ENCODE data around the gene POLR3H. TPM values are rescaled to one million over a fixed set of nuclear protein-coding genes. Genes with fewer than 3 reads are reported as not detected.

The POLR3H gene
- total and polyA plus RNA-seq, 4 experiments from 2014 or later, result 20.7 to 43.7 (median 32.7) TPM

DNA sequence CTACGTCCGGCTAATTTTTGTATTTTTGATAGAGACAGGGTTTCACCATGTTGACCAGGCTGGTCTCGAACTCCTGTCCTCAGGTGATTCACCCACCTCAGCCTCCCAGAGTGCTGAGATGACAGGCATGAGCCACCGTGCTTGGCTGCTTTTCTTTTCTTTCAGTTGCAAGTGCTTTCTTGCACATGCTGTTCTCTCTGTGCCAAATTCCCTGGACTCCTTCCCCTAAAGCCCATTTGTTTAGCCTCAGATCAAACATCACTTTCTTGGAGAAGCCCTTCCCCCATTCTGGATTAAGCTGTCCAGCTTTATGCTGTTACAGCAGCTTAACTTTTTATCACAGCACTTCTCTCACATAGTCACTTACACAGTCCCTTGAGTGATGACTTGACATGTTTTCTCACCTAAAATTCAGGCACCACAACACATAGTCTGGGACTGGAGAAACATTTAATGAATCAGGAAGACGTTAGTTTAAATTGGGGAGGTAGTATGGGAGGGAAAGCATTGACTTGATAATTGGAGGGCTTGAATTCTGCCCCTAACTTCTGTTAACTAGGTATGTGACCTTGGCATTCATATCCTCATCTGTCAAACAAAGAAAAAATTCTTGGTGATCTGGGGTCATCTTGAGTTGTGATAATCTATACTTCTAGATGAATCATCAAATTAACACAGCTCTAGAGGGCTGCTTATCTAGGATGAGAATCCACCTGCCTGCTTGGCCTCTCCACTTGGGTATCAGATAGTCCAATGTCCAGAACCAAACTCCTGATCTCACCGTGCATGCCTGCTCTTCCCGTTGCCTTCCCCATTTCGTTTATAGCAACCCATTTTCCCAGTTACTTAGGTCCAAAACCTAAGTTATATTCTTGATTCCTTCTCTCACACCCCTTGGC lies 57.0 kb downstream of the POLR3H start:
- Mint-ChIP-seq H3K9me3 (no peaks in the 10 kb centered on the region), H3K27ac (peak overlapping the region in 1 of 7 donors; percentile 25), H3K4me3 (peak overlapping the region in 1 of 8 donors; percentile 56), H3K4me1 (peaks cover 29 to 58% (median 40%) of the 10 kb centered on the region in 4 donors), H3K36me3 (peaks cover 0 to 4% of the 10 kb centered on the region in 2 donors), H3K27me3 (no peaks in the 10 kb centered on the region)
- Histone ChIP-seq H3K4me1 (ENCODE audit: insufficient read depth, low read length) (peaks cover 5% of the 10 kb centered on the region), H3K9me3 (ENCODE audit: control insufficient read depth in 1 of 2, low read length in 2 of 2) (no peaks in the 10 kb centered on the region), H3K4me3 (ENCODE audit: low read length in 2 of 2) (no peak overlapping the region), H3K36me3 (ENCODE audit: insufficient read depth, low read length) (no peaks in the 10 kb centered on the region), H3K27ac (ENCODE audit: low read depth, low read length) (no peak overlapping the region), H3K27me3 (ENCODE audit: insufficient read depth, low read length) (no peaks in the 10 kb centered on the region)
- POLR2A ChIA-PET (ENCODE audit: partially characterized antibody), result no interaction called here
- no peak for DNase-seq
- CTCF ChIA-PET (ENCODE audit: partially characterized antibody), result no interaction called here
- intact Hi-C loops (cut with micrococcal nuclease), result no loop called here

DNA sequence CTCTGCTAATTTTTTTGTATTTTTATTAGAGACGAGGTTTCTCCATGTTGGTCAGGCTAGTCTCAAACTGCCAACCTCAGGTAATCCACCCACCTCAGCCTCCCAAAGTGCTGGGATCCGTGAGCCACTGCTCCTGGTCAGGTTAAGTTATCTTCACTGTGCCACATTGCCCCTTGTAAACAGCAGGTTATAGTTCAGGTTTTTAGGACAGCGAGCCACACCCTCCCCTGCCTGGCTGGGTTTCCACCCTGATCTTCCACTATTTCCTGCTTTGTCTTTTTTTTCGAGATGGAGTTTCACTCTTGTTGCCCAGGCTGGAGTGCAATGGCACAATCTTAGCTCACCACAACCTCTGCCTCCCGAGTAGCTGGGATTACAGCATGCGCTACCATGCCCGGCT lies 59.2 kb downstream of the POLR3H start:
- Mint-ChIP-seq H3K4me3 (no peak overlapping the region), H3K36me3 (peaks cover 0 to 9% of the 10 kb centered on the region in 2 donors), H3K9me3 (no peaks in the 10 kb centered on the region), H3K27me3 (no peaks in the 10 kb centered on the region), H3K27ac (peak overlapping the region in 2 of 7 donors; percentile 59 to 64), H3K4me1 (peaks cover 31 to 70% (median 42%) of the 10 kb centered on the region in 4 donors)
- CTCF ChIA-PET (ENCODE audit: partially characterized antibody), result interaction anchor here (1.1 kb wide), 1 partner anchor 48 kb away, joined by 3 read pairs; no protein-coding TSS in a partner anchor
- Histone ChIP-seq H3K27me3 (ENCODE audit: insufficient read depth, low read length) (no peaks in the 10 kb centered on the region), H3K36me3 (ENCODE audit: insufficient read depth, low read length) (no peaks in the 10 kb centered on the region), H3K9me3 (ENCODE audit: control insufficient read depth in 1 of 2, low read length in 2 of 2) (no peaks in the 10 kb centered on the region), H3K27ac (ENCODE audit: low read depth, low read length) (no peak overlapping the region), H3K4me3 (ENCODE audit: low read length in 2 of 2) (no peak overlapping the region), H3K4me1 (ENCODE audit: insufficient read depth, low read length) (peaks cover 9% of the 10 kb centered on the region)
- POLR2A ChIA-PET (ENCODE audit: partially characterized antibody), result no interaction called here
- intact Hi-C loops (cut with micrococcal nuclease), result no loop called here
- DNase-seq, result no peak

DNA sequence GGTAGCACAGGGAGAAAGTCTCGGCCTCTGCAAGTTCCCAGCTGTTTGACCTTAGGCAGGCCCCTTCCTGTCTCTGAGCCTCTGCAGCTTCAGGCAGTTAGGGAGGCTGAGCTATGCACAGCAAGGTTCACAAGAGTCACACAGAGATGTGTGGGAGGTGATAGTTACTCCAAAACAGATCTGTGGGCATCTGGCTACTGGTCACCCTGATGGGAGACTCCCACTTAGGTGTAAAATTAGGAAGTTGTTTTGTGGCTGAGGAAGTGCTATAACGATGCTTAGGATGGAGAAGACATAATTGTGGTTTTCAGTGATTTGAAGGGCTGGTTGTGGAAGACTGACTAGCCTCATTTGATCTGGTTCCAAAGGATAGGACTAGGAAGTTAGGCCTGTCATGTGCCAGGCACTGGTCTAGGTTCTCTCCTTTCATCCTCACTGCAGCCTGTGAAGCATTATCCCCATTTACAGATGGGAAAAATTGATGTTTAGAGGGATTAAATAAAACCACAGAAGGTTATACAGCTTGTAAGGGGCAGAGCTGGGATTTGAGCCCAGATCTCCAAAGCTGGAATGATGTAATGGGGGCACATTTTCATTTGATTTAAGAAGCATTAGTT lies 61.8 kb downstream of the POLR3H start:
- ChIA-PET CTCF (ENCODE audit: partially characterized antibody) (interaction anchor here (1.1 kb wide), 1 partner anchor 9 kb away, joined by 3 read pairs; no protein-coding TSS in a partner anchor), POLR2A (ENCODE audit: partially characterized antibody) (interaction anchor here (0.6 kb wide), 1 partner anchor 244 kb away, joined by 4 read pairs; no protein-coding TSS in a partner anchor)
- no peaks in the 10 kb centered on the region for H3K27me3 Mint-ChIP-seq
- peaks cover 24 to 61% (median 38%) of the 10 kb centered on the region in 4 donors for H3K4me1 Mint-ChIP-seq
- Histone ChIP-seq H3K36me3 (ENCODE audit: insufficient read depth, low read length) (no peaks in the 10 kb centered on the region), H3K27me3 (ENCODE audit: insufficient read depth, low read length) (no peaks in the 10 kb centered on the region), H3K4me1 (ENCODE audit: insufficient read depth, low read length) (peaks cover 9% of the 10 kb centered on the region), H3K27ac (ENCODE audit: low read depth, low read length) (no peak overlapping the region), H3K4me3 (ENCODE audit: low read length in 2 of 2) (no peak overlapping the region), H3K9me3 (ENCODE audit: control insufficient read depth in 1 of 2, low read length in 2 of 2) (no peaks in the 10 kb centered on the region)
- no peaks in the 10 kb centered on the region for H3K9me3 Mint-ChIP-seq
- H3K27ac Mint-ChIP-seq, result peak overlapping the region in 3 of 7 donors; percentile 49 to 87 (median 77)
- H3K36me3 Mint-ChIP-seq, result peaks cover 0 to 9% of the 10 kb centered on the region in 2 donors
- DNase-seq, result no peak
- no peak overlapping the region for H3K4me3 Mint-ChIP-seq
- intact Hi-C loops (cut with micrococcal nuclease), result no loop called here

DNA sequence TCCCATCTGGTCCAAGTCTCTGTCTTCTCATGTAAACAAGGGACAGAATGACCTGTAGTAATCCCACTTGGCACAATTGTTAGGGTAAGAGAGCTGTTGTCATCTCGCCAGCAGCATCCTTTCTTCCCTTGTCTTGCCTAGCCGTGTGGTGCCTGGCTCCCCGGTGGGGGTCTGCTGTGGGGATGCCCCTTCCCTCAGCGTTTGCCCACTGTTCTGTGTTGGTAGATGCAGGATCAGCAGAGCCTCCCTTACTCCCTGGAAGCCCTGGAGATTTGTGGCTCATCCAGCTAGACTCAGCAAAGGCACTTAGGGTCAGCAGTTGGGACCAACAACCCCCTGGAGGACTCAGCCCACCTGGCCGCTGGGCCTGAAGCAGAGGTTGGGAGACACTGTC lies 62.3 kb downstream of the POLR3H start:
- H3K4me1 ChIP-seq (ENCODE audit: insufficient read depth, low read length), result peaks cover 9% of the 10 kb centered on the region
- H3K27me3 ChIP-seq (ENCODE audit: insufficient read depth, low read length), result no peaks in the 10 kb centered on the region
- POLR2A ChIA-PET (ENCODE audit: partially characterized antibody), result interaction anchor here (0.6 kb wide), 1 partner anchor 243 kb away, joined by 4 read pairs; no protein-coding TSS in a partner anchor
- H3K9me3 Mint-ChIP-seq, result no peaks in the 10 kb centered on the region
- no peak overlapping the region for H3K4me3 Mint-ChIP-seq
- DNase-seq, result no peak
- H3K27me3 Mint-ChIP-seq, result no peaks in the 10 kb centered on the region
- H3K4me1 Mint-ChIP-seq, result peaks cover 21 to 56% (median 35%) of the 10 kb centered on the region in 4 donors
- H3K4me3 ChIP-seq (ENCODE audit: low read length in 2 of 2), result no peak overlapping the region
- H3K36me3 Mint-ChIP-seq, result peaks cover 0 to 9% of the 10 kb centered on the region in 2 donors
- H3K9me3 ChIP-seq (ENCODE audit: control insufficient read depth in 1 of 2, low read length in 2 of 2), result no peaks in the 10 kb centered on the region
- no peaks in the 10 kb centered on the region for H3K36me3 ChIP-seq (ENCODE audit: insufficient read depth, low read length)
- CTCF ChIA-PET (ENCODE audit: partially characterized antibody), result interaction anchor here (0.7 to 1.1 kb wide), 2 partner anchors 9 to 14 kb away, joined by 3 read pairs; no protein-coding TSS in a partner anchor
- intact Hi-C loops (cut with micrococcal nuclease), result no loop called here
- peak overlapping the region in 1 of 7 donors; percentile 25 for H3K27ac Mint-ChIP-seq
- no peak overlapping the region for H3K27ac ChIP-seq (ENCODE audit: low read depth, low read length)

DNA sequence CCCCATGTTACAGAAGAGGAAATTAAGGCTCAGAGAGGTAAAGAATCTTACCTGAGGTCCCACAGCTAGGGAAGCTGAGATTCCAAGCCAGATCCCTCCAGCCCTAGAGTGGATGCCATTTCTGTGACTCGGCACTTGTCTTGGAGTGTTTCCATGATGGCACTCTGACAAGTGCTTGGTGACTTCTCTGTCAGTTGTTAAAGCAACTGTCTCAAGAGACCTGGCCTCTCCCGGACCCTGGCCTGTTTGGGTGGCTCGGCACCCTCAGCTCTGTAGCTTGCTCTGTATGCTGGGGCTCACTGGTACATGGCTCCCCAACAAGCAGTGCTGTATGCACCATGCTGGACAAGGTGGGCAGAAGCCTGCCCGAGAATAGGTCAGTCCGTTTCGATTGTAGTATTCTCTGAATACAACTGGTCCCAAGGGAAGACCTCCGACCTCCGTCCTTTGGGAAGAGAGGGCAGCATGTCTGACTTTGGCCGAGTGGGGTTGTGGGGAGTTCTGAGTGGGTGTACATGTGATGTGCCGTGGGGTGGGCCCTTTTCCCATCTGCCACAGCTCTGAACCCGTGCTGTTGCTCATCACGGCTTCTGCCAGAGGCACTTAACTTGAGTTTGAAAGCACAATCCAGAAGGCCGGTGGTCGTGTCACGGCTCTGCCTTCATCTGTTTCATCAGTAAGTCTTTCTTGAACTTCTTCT lies 63.0 kb downstream of the POLR3H start:
- Histone ChIP-seq H3K27me3 (ENCODE audit: insufficient read depth, low read length) (no peaks in the 10 kb centered on the region), H3K4me3 (ENCODE audit: low read length in 2 of 2) (no peak overlapping the region), H3K9me3 (ENCODE audit: control insufficient read depth in 1 of 2, low read length in 2 of 2) (no peaks in the 10 kb centered on the region), H3K4me1 (ENCODE audit: insufficient read depth, low read length) (peaks cover 9% of the 10 kb centered on the region), H3K36me3 (ENCODE audit: insufficient read depth, low read length) (no peaks in the 10 kb centered on the region), H3K27ac (ENCODE audit: low read depth, low read length) (no peak overlapping the region)
- Mint-ChIP-seq H3K27ac (no peak overlapping the region), H3K9me3 (no peaks in the 10 kb centered on the region), H3K4me3 (no peak overlapping the region), H3K27me3 (no peaks in the 10 kb centered on the region), H3K4me1 (peaks cover 21 to 52% (median 34%) of the 10 kb centered on the region in 4 donors), H3K36me3 (peaks cover 0 to 9% of the 10 kb centered on the region in 2 donors)
- CTCF ChIA-PET (ENCODE audit: partially characterized antibody), result interaction anchor here (0.6 to 1.1 kb wide), 4 partner anchors 8 to 476 kb away, joined by 3 to 4 read pairs (median 3); no protein-coding TSS in a partner anchor
- POLR2A ChIA-PET (ENCODE audit: partially characterized antibody), result interaction anchor here (0.8 kb wide), 1 partner anchor 13 kb away, joined by 3 read pairs; the partner anchor contains the start of gene PHF5A
- no peak for DNase-seq
- intact Hi-C loops (cut with micrococcal nuclease), result no loop called here

DNA sequence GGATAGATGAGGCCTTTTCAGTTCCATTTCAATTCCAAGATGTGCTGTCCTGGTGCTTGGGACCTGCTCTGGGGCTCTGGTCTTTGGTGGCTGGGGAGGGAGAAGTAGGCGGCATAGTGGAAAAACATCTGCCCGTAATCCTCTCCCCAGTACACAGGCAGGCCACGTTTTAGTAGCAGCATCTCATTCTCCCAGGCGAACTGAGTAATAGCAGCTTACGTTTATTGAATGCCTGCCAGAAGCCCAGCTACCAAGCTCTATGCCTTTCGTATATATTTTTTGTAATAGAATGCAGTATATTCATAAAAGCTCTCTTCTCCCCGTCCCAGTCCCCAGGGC lies 63.9 kb downstream of the POLR3H start:
- Mint-ChIP-seq H3K9me3 (no peaks in the 10 kb centered on the region), H3K4me3 (no peak overlapping the region), H3K27me3 (no peaks in the 10 kb centered on the region), H3K4me1 (peaks cover 17 to 46% (median 29%) of the 10 kb centered on the region in 4 donors), H3K36me3 (peaks cover 0 to 9% of the 10 kb centered on the region in 2 donors), H3K27ac (peak overlapping the region in 2 of 7 donors; percentile 47 to 53)
- Histone ChIP-seq H3K27ac (ENCODE audit: low read depth, low read length) (no peak overlapping the region), H3K4me1 (ENCODE audit: insufficient read depth, low read length) (peaks cover 9% of the 10 kb centered on the region), H3K9me3 (ENCODE audit: control insufficient read depth in 1 of 2, low read length in 2 of 2) (no peaks in the 10 kb centered on the region), H3K4me3 (ENCODE audit: low read length in 2 of 2) (no peak overlapping the region), H3K27me3 (ENCODE audit: insufficient read depth, low read length) (no peaks in the 10 kb centered on the region), H3K36me3 (ENCODE audit: insufficient read depth, low read length) (no peaks in the 10 kb centered on the region)
- CTCF ChIA-PET (ENCODE audit: partially characterized antibody), result interaction anchor here (1.1 to 3.1 kb wide), 3 partner anchors 19 to 77 kb away, joined by 3 to 13 read pairs (median 4); no protein-coding TSS in a partner anchor
- POLR2A ChIA-PET (ENCODE audit: partially characterized antibody), result no interaction called here
- intact Hi-C loops (cut with micrococcal nuclease), result no loop called here
- no peak for DNase-seq

All from CD4-positive, alpha-beta memory T cell (primary cell).